ENCODE results near the gene TEX14.

TEX14 gene, protein sequence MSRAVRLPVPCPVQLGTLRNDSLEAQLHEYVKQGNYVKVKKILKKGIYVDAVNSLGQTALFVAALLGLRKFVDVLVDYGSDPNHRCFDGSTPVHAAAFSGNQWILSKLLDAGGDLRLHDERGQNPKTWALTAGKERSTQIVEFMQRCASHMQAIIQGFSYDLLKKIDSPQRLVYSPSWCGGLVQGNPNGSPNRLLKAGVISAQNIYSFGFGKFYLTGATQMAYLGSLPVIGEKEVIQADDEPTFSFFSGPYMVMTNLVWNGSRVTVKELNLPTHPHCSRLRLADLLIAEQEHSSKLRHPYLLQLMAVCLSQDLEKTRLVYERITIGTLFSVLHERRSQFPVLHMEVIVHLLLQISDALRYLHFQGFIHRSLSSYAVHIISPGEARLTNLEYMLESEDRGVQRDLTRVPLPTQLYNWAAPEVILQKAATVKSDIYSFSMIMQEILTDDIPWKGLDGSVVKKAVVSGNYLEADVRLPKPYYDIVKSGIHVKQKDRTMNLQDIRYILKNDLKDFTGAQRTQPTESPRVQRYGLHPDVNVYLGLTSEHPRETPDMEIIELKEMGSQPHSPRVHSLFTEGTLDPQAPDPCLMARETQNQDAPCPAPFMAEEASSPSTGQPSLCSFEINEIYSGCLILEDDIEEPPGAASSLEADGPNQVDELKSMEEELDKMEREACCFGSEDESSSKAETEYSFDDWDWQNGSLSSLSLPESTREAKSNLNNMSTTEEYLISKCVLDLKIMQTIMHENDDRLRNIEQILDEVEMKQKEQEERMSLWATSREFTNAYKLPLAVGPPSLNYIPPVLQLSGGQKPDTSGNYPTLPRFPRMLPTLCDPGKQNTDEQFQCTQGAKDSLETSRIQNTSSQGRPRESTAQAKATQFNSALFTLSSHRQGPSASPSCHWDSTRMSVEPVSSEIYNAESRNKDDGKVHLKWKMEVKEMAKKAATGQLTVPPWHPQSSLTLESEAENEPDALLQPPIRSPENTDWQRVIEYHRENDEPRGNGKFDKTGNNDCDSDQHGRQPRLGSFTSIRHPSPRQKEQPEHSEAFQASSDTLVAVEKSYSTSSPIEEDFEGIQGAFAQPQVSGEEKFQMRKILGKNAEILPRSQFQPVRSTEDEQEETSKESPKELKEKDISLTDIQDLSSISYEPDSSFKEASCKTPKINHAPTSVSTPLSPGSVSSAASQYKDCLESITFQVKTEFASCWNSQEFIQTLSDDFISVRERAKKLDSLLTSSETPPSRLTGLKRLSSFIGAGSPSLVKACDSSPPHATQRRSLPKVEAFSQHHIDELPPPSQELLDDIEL (N-terminal part only)

DNA sequence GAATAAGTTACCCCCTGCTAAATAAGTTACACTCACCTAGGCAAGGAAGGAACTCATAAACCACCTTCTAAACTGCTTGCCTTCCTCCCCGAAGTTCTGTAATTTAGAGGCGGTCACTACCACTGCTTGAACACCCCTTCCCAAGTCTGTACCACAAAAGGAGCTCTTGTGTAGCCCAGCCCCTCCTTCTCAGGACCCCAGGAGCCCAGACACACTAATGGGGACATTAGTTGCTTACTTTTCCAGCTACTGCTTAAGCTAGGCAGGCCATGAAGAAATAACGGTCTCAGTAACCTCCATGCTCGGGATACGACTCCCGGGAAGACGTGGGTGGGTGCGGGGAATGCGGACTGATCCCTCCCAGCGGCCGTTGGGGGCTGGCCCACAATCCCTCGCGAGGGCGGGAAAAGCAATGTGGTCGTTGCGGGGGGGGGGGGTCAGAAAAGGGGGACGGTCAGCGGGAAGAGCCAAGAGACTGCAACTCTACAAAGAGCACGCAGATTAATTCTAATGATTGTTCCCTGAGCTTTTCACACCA lies at the start of gene TEX14:
Gene TEX14, minus strand, starts transcription at position 345 of the 538 bp plus-strand sequence. CDS start 40,044 bp downstream, outside the sequence.
- no peak for DNase-seq (ENCODE audit: low read depth)

DNA sequence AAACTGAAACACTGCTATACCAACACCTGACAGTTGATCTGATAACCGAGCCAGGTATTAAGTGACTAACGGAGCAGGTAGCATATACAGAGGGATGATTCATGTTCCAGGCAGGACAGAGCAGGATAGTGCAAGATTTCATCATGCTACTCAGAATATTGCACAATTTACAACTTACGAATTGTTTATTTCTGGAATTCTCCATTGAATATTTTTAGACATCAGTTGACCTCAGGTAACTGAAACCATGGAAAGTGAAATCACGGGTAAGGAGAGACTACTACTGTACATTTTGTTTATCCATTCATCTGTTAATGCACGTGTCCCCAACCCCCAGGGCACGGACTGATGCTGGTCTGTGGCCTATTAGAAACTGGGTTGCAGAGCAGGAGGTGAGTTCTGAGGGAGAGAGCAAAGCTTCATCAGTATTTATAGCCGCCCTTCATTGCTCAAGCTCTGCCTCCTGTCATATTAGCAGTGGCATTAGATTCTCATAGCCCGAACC lies 49.3 kb upstream of the TEX14 start:
- no peak for DNase-seq (ENCODE audit: low read depth)

DNA sequence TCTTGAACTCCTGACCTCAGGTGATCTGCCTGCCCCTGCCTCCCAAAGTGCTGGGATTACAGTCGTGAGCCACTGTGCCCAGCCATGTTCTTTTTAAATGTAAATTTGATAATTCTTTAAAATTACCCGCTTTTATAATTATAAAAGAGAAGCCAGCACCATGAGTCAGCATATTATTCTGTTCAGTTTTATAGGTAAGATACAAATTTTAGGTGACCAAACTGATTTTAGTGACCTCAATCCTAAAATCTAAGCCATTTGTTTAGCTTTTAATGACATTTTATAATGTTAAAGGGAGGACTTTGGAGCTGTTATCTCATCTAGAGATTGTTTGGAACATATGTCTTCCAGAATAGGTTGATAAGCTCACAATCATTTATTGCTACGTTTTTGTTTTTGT lies 43.0 kb upstream of the TEX14 start:
- DNase-seq (ENCODE audit: low read depth): no peak

DNA sequence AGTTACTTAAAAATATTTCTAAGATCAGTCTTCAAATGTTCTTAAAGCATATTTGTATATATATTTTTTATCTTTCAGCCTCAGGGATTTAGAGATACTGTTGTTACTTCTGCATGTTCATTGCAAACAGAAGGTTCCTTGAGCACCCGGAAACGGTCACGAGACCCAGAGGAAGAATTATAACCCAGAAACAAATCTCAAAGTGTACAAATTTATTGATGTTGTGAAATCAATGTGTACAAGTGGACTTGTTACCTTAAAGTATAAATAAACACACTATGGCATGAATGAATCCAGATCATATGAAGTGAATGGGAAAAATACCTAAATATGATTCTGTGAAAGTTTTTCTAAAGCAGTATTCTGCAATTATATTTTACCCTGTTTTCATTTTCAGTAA lies 42.2 kb upstream of the TEX14 start:
- DNase-seq (ENCODE audit: low read depth): no peak

DNA sequence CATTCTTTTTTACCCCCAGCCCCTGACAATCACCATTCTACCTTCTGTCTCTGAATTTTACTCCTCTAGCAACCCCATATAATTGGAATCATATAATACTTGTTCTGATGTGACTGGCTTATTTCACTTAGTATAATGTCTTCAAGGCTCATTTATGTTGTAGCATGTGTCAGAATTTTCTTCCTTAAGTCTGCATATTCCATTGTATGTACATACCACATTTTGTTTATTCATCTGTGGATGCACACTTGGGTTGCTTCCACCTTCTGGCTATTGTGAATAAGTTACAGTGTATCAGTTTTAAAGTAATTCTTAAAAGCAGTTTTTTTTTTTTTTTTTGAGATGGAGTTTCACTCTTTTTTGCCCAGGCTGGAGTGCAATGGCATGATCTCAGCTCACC lies 39.1 kb upstream of the TEX14 start:
- DNase-seq (ENCODE audit: low read depth): no peak

DNA sequence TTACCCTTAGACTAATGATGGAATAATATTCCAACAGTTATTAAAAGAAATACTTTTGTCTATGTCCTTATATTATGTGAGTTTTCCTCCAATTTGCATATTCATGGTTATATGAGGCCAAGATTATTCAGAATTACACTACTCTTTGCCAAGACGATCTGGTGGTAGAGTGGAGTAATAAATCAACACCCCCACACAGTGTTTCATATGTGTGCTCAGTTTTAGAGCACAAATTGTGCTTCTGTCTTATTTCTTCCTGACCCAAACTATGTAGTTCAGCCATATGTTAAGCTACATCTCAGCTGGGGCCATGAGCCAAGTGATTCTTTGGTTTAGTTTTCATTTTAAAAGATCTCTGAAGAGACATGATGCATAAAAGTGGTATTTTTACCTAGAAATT lies 37.0 kb upstream of the TEX14 start:
- DNase-seq (ENCODE audit: low read depth): no peak

DNA sequence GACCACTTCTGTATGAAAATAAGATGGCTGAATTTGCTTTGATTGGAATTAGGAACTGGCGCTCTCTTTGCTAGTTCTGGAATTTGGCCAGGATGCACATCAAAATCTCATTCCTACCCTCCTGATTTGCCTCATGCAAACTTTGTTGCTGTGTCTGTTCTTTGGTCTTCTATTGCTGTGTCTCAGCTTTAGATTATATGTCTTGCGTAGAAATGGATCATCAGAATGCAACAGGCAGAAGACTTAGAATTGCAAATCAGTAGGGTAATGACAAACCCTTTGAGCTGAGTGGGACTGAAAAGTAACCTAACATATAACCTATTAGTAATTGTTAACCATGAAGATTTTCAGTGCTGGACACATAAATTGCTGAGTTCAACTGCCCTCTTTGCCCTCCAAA lies 30.9 kb upstream of the TEX14 start:
- no peak for DNase-seq (ENCODE audit: low read depth)

DNA sequence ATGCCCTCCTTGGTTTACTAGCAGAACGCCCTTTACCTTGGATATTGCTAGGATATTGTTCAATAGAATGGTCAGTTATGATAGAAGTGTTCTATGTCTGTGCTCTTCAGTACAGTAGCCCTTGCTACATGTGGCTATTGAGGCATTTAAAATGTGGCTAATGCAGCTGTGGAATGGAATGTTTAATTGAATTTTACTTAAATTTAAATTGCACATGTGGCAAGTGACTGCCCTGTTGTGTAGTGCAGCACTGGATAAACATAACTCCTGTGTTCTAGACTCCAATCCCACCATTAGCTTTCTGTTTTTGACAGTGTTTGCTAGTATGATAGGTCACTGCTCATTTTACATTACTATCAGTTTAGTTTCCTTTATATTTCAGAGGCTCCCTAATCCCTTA lies 30.4 kb upstream of the TEX14 start:
- no peak for DNase-seq (ENCODE audit: low read depth)

DNA sequence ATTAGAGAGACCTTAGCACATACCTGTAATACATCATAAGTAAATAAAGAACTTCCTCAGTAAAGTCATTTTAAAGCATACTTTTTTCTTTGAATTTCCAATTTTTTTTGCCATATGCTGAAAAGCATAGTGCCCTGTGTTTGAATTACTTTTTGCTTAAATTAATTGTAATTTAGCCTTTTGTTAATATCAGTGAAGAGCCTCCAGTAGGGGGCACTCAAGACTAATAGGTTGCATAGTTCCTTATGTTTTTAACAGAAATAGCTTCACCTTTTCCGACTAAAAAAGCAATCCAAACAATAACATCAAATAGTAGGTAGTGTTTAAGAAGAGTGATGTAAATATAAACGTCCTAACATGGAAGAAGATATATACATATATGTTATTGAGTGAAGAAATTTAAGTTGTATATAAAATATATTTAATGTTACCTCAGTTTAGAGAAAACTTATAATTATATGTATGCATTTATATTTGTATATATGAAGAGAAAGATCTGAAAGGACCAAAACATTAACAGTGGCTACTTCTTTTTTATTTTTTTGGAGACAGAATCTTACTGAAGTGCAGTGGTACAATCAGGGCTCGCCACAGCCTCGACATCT lies 19.2 kb upstream of the TEX14 start:
- peak; percentile 11 for DNase-seq (ENCODE audit: low read depth)

DNA sequence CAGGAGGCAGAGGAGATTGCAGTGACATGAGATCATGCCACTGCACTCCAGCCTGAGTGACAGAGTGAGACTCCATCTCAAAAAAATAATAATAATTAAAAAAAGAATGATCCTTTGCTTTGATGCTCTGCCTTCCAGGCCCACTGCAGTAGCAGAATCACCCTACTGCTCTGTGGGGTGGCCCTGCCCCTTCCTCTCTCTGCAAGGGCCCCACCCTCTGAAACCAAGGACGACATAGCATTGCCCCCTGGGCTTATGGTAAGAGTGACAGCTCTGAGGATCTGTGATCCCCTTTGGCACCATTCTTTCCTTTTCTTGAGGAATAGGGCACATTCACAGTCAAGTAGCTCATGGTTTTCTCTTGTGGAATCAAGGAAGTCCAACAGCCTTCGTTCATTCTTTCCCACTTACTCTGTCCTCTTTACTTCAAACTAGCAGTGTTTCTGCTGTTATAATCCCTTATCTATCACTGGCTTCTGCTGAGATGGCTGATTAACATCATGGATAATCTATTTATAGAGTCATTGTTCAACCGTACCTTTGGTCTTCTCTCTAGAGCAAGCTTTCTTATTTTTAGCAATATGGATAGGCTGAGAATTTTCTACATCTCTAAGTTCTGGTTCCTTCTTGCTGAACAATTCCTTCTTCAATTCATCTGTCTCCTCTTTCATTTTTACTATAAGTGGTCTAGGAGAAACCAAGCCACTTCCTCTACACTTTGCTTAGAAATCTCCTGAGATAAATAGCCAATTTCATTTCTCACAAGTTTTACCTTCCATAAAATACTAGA lies 14.7 kb upstream of the TEX14 start:
- DNase-seq (ENCODE audit: low read depth): no peak

DNA sequence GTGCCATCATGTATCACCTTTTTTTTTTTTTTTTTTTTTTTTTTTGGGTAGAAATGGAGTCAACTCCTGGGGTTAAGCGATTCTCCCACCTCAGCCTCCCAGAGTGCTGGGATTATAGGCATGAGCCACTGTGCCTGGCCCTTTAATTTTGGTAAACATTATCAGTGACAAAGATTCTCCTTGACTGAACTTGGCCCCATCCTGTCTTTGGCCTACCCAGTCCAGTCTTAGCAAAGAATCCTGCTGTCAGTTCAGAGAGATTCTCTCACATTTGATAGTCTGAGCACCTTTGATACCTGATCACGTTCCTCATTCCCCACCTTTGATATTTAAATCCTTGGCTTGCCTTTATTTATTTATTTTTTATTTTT lies 12.1 kb upstream of the TEX14 start:
- no peak for DNase-seq (ENCODE audit: low read depth)

DNA sequence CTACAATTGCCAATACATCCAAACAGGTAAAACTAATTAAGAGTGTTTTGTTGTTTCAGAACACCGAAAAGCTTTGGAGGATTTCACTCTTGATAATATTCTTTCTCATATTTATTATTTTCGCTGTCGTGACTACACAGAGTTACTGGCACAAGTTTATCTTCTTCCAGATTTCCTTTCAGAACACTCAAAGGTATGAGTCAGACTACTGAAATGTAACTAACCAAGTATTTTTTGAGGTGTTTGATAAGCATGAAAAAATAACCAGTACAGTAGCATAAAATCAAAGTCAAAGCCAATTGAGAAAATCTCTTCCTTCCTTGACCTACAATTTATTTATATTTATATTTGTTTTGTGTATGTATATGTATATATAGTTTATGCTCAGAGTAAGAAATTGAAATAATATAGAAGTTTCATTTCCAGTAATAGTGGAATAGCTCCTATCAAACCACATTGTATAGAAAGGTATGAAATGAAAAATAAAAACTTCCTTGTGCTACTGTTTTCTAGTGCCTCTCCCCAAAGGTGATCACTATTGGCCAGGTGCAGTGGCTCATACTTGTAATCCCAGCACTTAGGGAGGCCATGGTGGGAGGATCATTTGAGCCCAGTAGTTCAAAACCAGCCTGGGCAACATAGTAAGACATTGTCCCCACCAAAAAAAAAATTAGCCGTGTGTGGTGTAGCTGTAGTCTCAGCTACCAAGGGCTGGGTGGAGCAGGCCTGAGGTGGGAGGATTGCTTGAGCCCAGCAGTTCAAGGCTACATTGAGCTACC lies 11.5 kb upstream of the TEX14 start:
- DNase-seq (ENCODE audit: low read depth): no peak

DNA sequence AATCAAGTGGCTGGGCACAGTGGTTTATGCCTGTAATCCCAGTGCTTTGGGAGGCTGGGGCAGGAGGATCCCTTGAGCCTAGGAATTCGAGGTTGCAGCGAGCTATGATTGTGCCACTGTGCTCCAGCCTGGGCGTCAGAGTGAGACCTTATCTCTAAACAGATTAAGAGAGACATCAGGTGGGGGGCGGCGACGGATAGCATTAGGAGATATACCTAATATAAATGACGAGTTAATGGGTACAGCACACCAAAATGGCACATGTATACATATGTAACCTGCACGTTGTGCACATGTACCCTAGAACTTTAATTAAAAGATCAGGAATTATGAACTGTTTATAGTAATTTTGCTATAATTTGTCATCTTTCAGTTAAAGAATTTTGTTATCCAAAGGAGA lies 10.9 kb upstream of the TEX14 start:
- DNase-seq (ENCODE audit: low read depth): no peak

DNA sequence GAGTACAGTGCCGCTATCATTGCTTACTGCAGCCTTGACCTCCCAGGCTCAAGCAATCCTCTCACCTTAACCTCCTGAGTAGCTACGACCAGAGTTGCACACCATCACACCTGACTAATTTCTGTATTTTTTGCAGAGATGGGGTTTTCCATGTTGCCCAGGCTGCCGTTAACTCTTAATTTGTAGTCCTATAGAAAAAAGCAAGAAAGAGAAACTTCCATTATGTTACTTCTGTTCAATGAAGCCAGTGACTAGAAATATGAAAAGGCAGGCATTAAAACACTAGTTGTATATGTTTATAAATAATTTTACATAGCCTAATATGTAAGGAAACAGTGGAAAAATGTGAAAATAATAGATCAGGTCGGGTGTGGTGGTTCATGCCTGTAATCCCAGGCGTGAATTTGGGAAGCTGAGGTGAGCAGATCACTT lies 10.2 kb upstream of the TEX14 start:
- no peak for DNase-seq (ENCODE audit: low read depth)

DNA sequence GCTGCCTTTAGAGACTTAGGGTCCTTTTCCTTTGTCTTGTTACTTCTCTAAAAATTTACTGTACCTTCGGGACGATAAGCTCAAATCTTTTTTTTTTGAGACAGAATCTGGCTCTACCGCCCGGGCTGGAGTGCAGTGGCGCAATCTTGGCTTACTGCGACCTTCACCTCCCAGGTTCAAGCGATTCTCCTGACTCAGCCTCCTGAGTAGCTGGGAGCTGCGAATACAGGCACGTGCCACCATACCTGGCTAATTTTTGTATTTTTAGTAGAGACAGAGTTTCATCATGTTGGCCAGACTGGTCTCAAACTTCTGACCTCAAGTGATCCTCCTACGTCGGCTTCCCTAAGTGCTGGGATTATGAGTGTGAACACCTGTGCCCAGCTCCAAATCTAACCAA lies 7.9 kb upstream of the TEX14 start:
- DNase-seq (ENCODE audit: low read depth): no peak

DNA sequence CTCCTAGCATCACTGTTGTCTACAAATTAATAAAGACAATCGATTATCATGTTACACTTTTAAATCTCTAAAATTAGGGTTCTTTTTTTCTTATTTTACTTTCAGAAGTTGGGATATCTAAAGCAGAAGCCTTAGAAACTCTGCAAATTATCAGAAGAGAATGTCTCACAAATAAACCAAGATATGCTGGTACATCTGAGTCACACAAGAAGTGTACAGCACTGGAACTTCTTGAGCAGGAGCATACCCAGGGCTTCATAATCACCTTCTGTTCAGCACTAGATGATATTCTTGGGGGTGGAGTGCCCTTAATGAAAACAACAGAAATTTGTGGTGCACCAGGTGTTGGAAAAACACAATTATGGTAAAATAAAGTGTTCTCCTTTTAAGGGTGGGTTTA lies 3.0 kb upstream of the TEX14 start:
- DNase-seq (ENCODE audit: low read depth): no peak

DNA sequence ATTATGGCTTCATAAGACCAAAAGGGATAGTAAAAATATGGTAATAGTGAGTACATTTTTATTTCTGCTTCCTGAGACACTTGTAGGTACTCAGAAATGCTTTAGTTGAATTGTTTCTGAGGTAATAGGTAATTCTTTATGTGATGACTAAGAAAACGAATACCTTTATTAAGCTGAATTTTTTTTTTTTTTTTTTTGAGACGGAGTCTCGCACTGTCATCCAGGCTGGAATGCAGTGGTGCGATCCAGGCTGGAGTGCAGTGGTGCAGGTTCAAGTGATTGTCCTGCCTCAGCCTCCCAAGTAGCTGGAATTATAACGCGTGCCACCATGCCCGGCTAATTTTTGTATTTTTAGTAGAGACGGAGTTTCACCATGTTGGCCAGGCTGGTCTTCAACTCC lies 2.5 kb upstream of the TEX14 start:
- no peak for DNase-seq (ENCODE audit: low read depth)

DNA sequence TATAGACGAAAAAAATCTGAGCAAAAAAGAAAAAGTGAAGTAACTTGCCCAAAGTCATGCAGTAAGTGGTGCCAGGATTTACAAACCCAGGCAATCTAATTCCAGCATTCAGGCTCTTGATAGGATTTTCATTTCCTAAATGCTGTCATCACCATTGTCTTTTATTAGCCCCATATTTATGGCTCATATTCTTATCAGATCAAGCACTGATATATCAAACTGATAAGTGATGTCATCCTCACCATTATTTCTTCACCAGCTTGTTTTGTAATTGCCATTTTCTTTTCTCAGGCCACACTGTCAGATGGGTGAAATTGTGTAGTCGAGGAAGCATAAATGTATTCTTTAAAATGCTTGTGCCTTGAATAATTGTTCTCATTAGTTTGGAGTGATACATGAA lies 1.9 kb upstream of the TEX14 start:
- no peak for DNase-seq (ENCODE audit: low read depth)

DNA sequence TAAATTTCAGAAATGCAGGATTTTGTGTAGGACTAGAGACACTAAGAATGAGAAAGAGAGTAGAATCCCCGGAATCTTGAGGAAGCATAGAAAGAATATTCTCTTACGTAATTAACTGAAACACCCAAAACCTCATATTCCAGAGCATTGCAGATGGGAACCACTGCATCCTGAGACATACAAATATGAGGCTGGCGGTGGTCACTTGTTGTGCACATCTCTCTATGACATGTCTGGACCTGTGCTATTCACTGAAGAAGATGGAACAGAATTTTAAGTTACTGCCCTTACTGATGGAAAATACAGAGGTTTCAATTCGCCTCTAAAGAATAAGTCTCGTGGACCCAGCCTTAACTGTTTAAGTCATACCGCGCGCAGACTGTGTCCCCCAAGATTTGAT lies 1.4 kb upstream of the TEX14 start:
- DNase-seq (ENCODE audit: low read depth): no peak
